ENCODE results near the gene DAB2. TPM values are rescaled to one million over a fixed set of nuclear protein-coding genes. Genes with fewer than 3 reads are reported as not detected.

The DAB2 gene
- 199 TPM for total RNA-seq
- polyA plus RNA-seq (ENCODE audit: insufficient read depth, low read depth, low replicate concordance): 138 TPM
- long read RNA-seq, donor 1, partial matches to known transcripts: 25 of 27 reads
- long read RNA-seq, donor 1, other reads (novel, unspliced or antisense): 0 of 27 reads
- long read RNA-seq, donor 2, full-length matches to known transcripts: 16 of 61 reads
- long read RNA-seq, donor 2, partial matches to known transcripts: 45 of 61 reads
- long read RNA-seq, donor 2, other reads (novel, unspliced or antisense): 0 of 61 reads
- long read RNA-seq, donor 3, full-length matches to known transcripts: 19 of 130 reads
- long read RNA-seq, donor 3, partial matches to known transcripts: 111 of 130 reads
- long read RNA-seq, donor 3, other reads (novel, unspliced or antisense): 0 of 130 reads
- long read RNA-seq, donor 4, full-length matches to known transcripts: 23 of 74 reads
- long read RNA-seq, donor 4, partial matches to known transcripts: 51 of 74 reads
- long read RNA-seq, donor 4, other reads (novel, unspliced or antisense): 0 of 74 reads
- long read RNA-seq, donor 5: 0 reads
- long read RNA-seq, donor 6, partial matches to known transcripts: 26 of 26 reads
- long read RNA-seq, donor 6, other reads (novel, unspliced or antisense): 0 of 26 reads
- long read RNA-seq, donor 7, full-length matches to known transcripts: 50 of 133 reads
- long read RNA-seq, donor 7, partial matches to known transcripts: 55 of 133 reads
- long read RNA-seq, donor 7, other reads (novel, unspliced or antisense): 28 of 133 reads
- long read RNA-seq, donor 8, full-length matches to known transcripts: 6 of 62 reads
- long read RNA-seq, donor 8, partial matches to known transcripts: 56 of 62 reads
- long read RNA-seq, donor 8, other reads (novel, unspliced or antisense): 0 of 62 reads
- long read RNA-seq, donor 9, partial matches to known transcripts: 25 of 25 reads
- long read RNA-seq, donor 9, other reads (novel, unspliced or antisense): 0 of 25 reads
- long read RNA-seq, donor 10, full-length matches to known transcripts: 12 of 54 reads
- long read RNA-seq, donor 10, partial matches to known transcripts: 42 of 54 reads
- long read RNA-seq, donor 10, other reads (novel, unspliced or antisense): 0 of 54 reads

GRCh38 chr5:39424736-39425637 is at the start of gene DAB2:
Gene DAB2 (minus strand): TSS chr5:39424980. CDS start chr5:39394320, 30,660 bp downstream.
- DNase-seq (peak; percentile 91 to 96 (median 94)), FAIRE-seq (no peak)
- Histone ChIP-seq H3K36me3 (ENCODE audit: control insufficient read depth in 2 of 3, insufficient read depth in 3 of 3, low read length in 3 of 3) (no peaks in the 10 kb centered on the region), H3K9ac (ENCODE audit: low read length in 3 of 3) (peak within 1 kb of the TSS; percentile 63 to 91 (median 72)), H3K4me1 (ENCODE audit: control insufficient read depth in 2 of 3, insufficient read depth in 2 of 3, low read depth in 1 of 3, low read length in 3 of 3) (peaks cover 3 to 27% (median 20%) of the 10 kb centered on the region in 3 donors), H3K4me3 (ENCODE audit: low read length in 3 of 3) (peak within 1 kb of the TSS; percentile 76 to 91 (median 78)), H3K27me3 (ENCODE audit: control insufficient read depth, insufficient read depth, low read length) (no peaks in the 10 kb centered on the region), H3K27ac (ENCODE audit: low read depth in 2 of 2, low read length in 2 of 2) (peak within 1 kb of the TSS; percentile 87 to 97), H3K9me3 (ENCODE audit: control insufficient read depth in 2 of 3, insufficient read depth in 1 of 3, low read length in 3 of 3) (no peaks in the 10 kb centered on the region)
- peak; percentile 44 for TF ChIP-seq CTCF (IDR thresholded peaks at IDR 0.05; ENCODE audit: borderline replicate concordance, extremely low read depth, insufficient read depth)
- intact Hi-C loops (cut with DNase I): no loop called here

- FAIRE-seq (no peak), DNase-seq (no peak)
- no peak for TF ChIP-seq CTCF (IDR thresholded peaks at IDR 0.05; ENCODE audit: borderline replicate concordance, extremely low read depth, insufficient read depth)
- Histone ChIP-seq H3K9me3 (ENCODE audit: control insufficient read depth in 2 of 3, insufficient read depth in 1 of 3, low read length in 3 of 3) (no peaks in the 10 kb centered on the region), H3K4me1 (ENCODE audit: control insufficient read depth in 2 of 3, insufficient read depth in 2 of 3, low read depth in 1 of 3, low read length in 3 of 3) (peaks cover 0 to 3% (median 0%) of the 10 kb centered on the region in 3 donors), H3K27ac (ENCODE audit: low read depth in 2 of 2, low read length in 2 of 2) (no peak overlapping the region), H3K4me3 (ENCODE audit: low read length in 3 of 3) (no peak overlapping the region), H3K36me3 (ENCODE audit: control insufficient read depth in 2 of 3, insufficient read depth in 3 of 3, low read length in 3 of 3) (no peaks in the 10 kb centered on the region), H3K27me3 (ENCODE audit: control insufficient read depth, insufficient read depth, low read length) (no peaks in the 10 kb centered on the region), H3K9ac (ENCODE audit: low read length in 3 of 3) (no peak overlapping the region)
- intact Hi-C loops (cut with DNase I): no loop called here
Observed at GRCh38 chr5:39473156-39473775, 48.5 kb upstream of the DAB2 start.

Data from kidney (tissue), 22 donors.